ENCODE data around the gene BMP4.

Gene BMP4

DNA sequence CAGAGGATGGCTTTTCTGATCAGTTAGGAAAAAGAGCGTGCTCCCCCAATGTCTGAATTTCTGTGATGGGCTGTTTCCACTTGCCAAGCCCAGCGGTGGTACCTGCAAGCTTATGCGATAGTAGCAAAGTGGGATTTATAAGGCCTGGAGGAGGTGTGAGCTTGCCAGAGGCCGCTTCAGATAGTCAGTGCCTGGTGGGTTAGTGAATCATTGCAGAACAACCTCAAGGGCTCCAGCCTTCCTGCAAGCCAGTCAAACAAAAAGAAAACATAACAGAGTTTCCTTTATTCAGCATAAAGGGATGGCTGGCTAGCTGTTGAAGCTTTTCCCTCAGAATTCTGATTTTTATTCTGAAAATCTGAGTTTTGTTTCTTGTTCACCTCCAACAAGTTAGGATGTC is 7.6 kb upstream of the BMP4 start:
- no peak for DNase-seq (ENCODE audit: low read depth)

GRCh38 chr14:53963320-53964227 is 6.9 kb upstream of the BMP4 start:
- no peak for DNase-seq (ENCODE audit: low read depth)

DNA sequence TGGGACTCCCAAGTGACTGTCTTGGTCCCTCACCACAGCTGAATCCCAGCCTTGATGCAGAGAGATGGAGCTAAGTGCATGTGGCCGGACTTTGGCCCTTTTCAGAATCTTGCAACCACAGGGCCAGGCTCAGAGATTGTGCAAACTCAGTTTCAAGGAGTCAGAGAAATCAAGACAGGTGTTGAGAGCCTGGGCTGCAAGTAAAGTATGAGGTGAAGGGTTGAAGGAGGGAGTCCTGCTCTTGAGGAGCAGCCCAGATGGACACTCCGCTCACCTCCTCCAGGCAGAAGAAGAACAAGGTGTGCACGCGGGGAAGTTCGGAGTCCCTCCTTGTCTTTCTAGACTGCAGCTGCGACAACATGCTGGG is 6.3 kb upstream of the BMP4 start:
- no peak for DNase-seq (ENCODE audit: low read depth)

DNA sequence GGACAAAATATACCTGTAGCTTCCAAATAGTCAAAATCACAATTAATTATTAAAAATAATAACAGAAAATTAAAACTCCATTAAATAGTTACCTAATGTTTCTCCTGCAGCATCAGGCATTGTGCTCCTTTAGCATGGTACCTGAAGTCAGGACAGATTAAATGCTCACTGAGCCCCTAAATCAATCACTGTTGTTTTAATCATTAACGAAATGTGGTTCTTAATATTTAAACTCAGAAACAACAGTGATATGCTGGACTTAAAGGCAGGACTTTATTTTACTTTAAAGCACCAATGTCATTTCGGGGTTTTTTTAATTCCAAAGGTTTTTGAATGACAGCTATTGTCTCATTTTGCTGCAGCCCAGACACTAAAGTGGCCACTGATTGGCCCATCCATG is 2.0 kb upstream of the BMP4 start:
- no peak for DNase-seq (ENCODE audit: low read depth)

GRCh38 chr14:53957739-53958138 is 1.1 kb upstream of the BMP4 start:
- DNase-seq (ENCODE audit: low read depth), result no peak

DNA sequence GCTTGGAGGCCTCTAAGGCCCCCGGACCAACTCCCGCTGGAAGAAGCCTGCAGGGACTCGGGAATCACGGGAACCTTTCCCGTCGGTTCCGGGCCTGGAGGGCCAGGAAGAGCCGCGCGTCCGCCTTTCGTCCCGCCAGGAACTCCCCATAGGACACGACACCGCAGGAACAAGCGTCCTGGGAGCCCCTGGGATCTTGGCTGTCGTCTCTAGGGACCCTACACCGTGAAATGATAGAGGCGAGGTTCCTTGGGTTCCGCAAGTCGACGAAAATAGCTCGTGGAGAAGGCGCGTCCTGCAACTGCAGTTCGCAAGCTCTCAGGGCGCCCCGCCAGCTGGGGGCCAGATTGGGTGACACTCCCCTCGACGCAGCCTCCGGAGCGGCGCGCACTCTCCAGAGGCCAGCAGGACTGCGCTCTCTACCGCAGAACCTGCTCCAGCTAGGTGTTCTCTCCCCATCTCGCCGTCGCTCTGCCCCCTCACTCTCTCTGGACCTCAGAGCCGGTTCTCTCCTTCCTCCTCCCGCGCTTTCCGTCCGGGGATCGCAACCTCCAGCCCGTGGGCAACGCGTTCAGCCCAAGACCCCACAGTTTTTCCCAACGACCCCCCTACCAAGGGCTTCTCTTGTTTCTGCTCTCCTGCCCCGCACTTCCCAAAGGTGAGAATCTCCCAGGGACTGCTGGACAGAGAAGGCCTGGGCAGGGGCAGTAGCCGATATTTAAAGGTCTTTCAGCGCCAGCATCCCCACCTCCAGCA is 776 bp downstream of the BMP4 start:
- no peak for DNase-seq (ENCODE audit: low read depth)

GRCh38 chr14:53955229-53955556 is 1.4 kb downstream of the BMP4 start:
- DNase-seq (ENCODE audit: low read depth), result no peak

DNA sequence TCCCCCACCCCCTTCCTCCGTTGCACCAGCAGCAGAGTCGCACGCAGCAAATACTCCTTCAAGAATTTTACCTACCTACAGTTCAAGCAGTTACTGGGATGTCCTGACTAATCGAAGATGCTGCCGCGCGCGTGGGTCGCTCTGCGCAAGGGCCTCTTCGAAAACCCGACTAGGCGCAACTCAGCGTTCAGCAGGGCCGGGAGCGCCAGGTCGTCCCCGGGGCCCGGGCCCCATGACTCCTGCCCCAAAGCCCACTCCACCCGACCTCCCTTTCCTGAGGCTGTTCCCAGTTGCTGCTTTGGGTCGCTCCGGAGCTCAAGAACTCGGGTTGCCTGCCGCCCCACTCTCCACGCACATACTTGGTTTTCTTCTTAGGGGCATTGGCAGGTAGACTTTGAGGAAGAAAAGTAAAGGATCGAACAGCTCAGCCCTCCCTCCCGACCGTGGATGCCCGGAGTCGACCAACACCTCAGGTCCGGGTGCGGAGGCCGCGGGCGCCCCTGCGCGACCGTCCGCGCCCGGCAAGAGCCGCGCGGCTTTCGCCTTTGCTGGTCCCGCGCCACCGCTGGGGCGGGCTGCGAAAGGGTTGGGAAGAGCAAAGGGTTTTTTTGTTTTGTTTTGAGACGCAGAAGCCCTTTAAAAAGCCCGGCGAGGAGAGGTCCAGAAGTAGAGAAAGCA is 1.9 kb downstream of the BMP4 start:
- DNase-seq (ENCODE audit: low read depth), result no peak

DNA sequence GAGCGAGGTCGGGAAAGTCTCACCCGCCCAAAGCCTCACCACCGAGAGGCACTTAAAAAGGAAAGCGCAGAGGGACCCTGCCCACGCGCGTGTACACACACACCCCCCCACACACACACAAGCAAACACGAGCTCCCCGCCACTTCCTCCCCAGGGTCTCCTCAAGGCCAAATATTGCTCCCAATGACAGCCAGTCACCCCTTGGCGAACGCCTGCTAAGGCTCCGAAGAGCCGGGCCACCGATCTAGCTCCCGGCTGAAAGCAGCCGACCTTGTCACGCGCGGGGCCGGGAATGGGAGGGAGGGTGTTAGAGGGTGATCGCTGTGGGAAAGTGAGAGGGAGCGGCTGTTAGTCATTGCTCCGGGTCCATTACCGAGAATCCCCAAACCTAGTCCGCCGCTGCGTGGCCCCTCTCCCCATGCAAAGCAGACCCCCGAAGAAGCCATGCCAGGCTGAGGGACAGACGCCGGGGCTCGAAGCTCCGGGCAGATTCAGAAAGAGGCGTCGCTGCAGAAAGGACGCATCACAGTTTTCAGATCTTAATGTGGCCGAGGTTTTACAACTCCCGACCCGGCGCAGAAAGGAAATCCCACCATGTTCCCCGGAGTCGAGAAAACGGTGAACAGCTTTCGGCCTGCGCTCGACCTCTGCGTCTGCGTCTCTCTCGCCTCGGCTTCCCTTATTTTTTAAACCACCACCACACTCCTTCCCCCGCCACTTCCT is 2.6 kb downstream of the BMP4 start:
- DNase-seq (ENCODE audit: low read depth), result no peak

GRCh38 chr14:53953002-53953827 is 3.4 kb downstream of the BMP4 start:
- peak; percentile 61 for DNase-seq (ENCODE audit: low read depth)

DNA sequence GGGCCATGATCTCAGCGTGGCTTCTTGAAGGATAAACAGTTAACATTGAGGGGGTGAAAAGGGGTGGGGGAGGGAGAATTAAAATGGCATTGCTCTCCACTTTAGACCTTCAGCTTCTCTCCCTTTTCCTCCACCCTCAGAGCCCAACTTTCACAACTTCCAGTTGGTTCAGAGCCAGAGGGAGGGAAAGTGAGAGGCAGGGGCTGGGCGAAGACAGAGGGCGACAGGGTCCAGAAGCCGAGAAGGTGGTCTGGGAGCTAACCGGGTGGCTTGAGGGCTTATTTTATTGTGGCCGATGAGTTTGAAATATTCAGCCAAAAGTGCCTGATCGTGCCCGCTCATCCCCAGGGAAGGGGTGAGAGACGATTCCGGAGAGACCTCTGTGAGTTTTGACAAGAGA is 4.1 kb downstream of the BMP4 start:
- DNase-seq (ENCODE audit: low read depth), result no peak

DNA sequence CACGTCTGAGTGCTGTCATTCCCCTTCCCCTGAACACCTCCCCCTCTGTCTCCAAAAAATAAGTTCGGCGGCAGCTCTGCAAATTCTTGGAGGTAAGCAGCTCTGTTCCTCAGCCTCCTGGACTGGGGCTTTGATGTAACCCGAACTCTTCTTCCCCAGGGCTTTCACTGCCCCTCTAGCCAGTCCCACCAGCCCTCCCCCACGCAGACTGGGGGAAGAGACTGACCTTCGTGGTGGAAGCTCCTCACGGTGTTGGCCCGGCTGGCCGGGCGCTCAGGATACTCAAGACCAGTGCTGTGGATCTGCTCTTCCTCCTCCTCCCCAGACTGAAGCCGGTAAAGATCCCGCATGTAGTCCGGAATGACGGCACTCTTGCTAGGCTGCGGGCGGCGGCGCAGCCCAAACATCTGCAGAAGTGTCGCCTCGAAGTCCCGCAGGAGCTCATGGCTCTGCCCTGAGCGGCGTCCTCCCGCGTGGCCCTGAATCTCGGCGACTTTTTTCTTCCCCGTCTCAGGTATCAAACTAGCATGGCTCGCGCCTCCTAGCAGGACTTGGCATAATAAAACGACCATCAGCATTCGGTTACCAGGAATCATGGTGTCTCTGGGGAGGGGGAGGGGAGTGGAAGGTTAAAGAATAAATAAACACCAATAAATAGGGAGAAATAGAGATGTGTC is 4.9 kb downstream of the BMP4 start:
- DNase-seq (ENCODE audit: low read depth), result no peak

- no peak for DNase-seq (ENCODE audit: low read depth)
These were observed 5.4 kb downstream of the BMP4 start for GRCh38 chr14:53951243-53951626.

- no peak for DNase-seq (ENCODE audit: low read depth)
These were observed 6.4 kb downstream of the BMP4 start for GRCh38 chr14:53950031-53950793.

DNA sequence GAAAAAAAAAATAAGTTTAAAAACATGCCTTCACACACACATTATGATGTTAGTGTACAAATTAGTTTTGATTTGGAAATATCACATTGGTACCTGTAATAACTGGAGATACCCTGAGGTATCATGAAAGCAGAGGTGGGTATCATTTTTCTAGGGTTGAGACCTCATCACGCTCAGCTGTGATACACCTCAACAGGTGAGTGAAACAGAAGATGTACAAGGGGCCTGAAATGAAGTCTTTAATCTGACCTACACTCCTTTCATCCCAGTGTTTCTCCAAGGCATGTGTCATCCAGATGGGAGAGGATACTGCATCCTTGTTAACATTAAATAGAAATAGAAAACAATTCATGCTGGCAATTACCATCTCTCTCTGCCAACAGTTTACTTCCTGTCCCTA is 7.4 kb downstream of the BMP4 start:
- no peak for DNase-seq (ENCODE audit: low read depth)

GRCh38 chr14:53948205-53948884 is 8.3 kb downstream of the BMP4 start:
- no peak for DNase-seq (ENCODE audit: low read depth)

GRCh38 chr14:53947452-53948204 is 9.0 kb downstream of the BMP4 start:
- no peak for DNase-seq (ENCODE audit: low read depth)

DNA sequence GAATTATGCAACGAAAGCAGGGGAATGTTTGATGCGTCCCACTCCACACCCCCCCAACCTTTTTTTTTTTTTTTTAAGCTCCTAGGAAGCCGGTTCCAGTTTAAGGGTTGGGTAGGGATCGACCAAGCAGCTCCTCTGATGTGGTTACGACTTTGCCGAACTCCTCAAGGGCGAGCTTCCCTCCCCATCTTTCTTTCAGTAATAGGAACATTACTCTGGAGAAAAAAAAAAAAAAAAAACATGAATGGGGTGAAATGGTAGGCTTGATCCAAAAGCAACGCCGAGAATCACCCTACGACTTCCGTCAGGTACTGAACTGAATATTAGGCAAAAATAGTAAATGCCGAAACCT is 9.6 kb downstream of the BMP4 start:
- DNase-seq (ENCODE audit: low read depth), result no peak
